Brain microvascular endothelial cell (primary cell): ENCODE results near the gene ZNF827.

Experiments used
- DNase-seq: peaks from one replicate; pipeline ENCODE4 v3.0.0-alpha.2; 2020
- H3K27ac ChIP-seq: fragments of 250-450 bp; sonication (Bioruptor Pico); 2 replicates; pipeline ENCODE4 v1.5.1; 2020; ENCODE audit warnings: mild to moderate bottlenecking, moderate library complexity
- H3K27me3 ChIP-seq: fragments of 250-450 bp; sonication (Bioruptor Pico); replicated peaks from 2 replicates; pipeline ENCODE4 v1.5.1; 2020; ENCODE audit warnings: mild to moderate bottlenecking
- H3K36me3 ChIP-seq: fragments of 250-450 bp; sonication (Bioruptor Pico); replicated peaks from 2 replicates; pipeline ENCODE4 v1.5.1; 2020; ENCODE audit warnings: mild to moderate bottlenecking
- H3K4me3 ChIP-seq: 2 replicates; pipeline ENCODE4 v1.5.1; 2011; ENCODE audit warnings: low read depth, mild to moderate bottlenecking, control low read depth, low read length, moderate library complexity
- CTCF ChIP-seq: IDR thresholded peaks from 2 replicates; pipeline ENCODE4 v1.5.1; 2011; ENCODE audit warnings: low read depth, mild to moderate bottlenecking, moderate library complexity, low read length, control low read depth, inconsistent platforms; ENCODE audit errors: missing control alignments
- in situ Hi-C: cut with HindIII; loops from 2 replicates; pipeline ENCODE4 v1.10.0; 2017; ENCODE audit warnings: low sequenced_read_pairs, low pct_ligation_motif_present

ZNF827 gene

GRCh38 chr4:145719752-145720624, 218.6 kb downstream of the ZNF827 start:
- Histone ChIP-seq H3K27me3 (no peaks in the 10 kb centered on the region), H3K27ac (no peak overlapping the region), H3K4me3 (no peak overlapping the region), H3K36me3 (no peaks in the 10 kb centered on the region)
- in situ Hi-C loops = no loop called here
- no peak for DNase-seq
- no peak for TF ChIP-seq CTCF

DNA sequence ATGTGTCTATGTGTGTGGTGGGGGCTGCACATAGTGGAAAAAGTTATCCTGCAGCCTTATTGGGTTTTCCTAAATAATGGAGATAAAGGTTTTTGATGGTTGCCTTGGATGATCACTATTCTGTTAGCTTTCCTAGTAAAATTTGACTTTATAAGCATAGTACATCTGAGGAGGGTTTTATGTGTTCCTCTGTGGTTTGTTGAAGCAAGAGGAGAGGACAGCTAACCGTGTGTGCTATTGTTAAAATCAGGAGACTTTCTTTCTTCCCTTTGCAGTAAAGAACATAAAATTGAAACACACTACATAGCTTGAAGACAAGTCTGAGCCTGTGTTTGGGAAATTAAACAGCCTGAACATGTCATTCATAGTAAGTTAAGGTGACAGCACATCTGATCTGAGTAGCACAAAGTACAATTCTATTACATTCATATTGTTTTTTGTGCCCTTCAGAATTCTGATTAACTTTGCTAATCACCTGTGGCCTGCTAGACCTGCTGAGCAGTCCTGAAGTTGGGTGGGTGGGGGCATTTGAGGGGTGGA, 221.9 kb downstream of the ZNF827 start:
- Histone ChIP-seq H3K36me3 (no peaks in the 10 kb centered on the region), H3K27ac (no peak overlapping the region), H3K27me3 (no peaks in the 10 kb centered on the region), H3K4me3 (no peak overlapping the region)
- no peak for DNase-seq
- TF ChIP-seq CTCF = no peak
- in situ Hi-C loops = no loop called here

DNA sequence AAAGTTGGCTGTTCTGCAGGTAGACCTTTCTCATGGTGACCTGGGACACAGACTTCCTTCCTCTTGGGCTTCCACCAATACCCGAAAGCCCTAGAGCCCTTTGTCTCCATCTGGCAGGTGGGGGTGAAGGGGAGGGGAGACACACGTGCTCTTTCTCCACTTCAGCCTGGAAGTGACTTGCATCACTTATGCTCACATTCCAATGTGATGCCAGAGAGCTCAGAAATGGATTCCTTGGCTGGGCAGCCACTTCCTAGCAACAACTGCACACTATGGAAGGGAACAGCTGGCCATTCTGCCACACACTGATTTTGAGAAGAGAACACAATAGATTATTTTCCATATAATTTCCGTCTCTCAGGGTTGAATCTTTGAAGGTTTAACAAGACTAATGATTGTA, 222.4 kb downstream of the ZNF827 start:
- no peak overlapping the region for H3K4me3 ChIP-seq
- DNase-seq = no peak
- in situ Hi-C loops = no loop called here
- no peak overlapping the region for H3K27ac ChIP-seq
- H3K36me3 ChIP-seq = no peaks in the 10 kb centered on the region
- H3K27me3 ChIP-seq = no peaks in the 10 kb centered on the region
- no peak for TF ChIP-seq CTCF

GRCh38 chr4:145709843-145710242, 228.8 kb downstream of the ZNF827 start:
- Histone ChIP-seq H3K27ac (no peak overlapping the region), H3K4me3 (no peak overlapping the region), H3K27me3 (no peaks in the 10 kb centered on the region), H3K36me3 (no peaks in the 10 kb centered on the region)
- peak; percentile 86 for DNase-seq
- TF ChIP-seq CTCF = no peak
- in situ Hi-C loops = no loop called here

GRCh38 chr4:145709336-145709735, 229.3 kb downstream of the ZNF827 start:
- DNase-seq = no peak
- Histone ChIP-seq H3K27ac (no peak overlapping the region), H3K27me3 (no peaks in the 10 kb centered on the region), H3K4me3 (no peak overlapping the region), H3K36me3 (no peaks in the 10 kb centered on the region)
- TF ChIP-seq CTCF = no peak
- in situ Hi-C loops = no loop called here
